Measurements from ENCODE around the gene FBXO7.
"Not testable (repeated sequence)": the region's sequence is repeated elsewhere in the genome, so short reads cannot be mapped to it uniquely, and the experiment has no call there.

FBXO7 gene

GRCh38 chr22:32476281-32477195 lies 1.9 kb downstream of the FBXO7 start:
- Histone ChIP-seq H3K9me3 (replicated peaks; ENCODE audit: insufficient read depth, low read length) (no peaks in the 10 kb centered on the region), H3K9me2 (replicated peaks; ENCODE audit: insufficient read depth, low read length) (no peaks in the 10 kb centered on the region), H4K20me1 (ENCODE audit: insufficient read depth, low read length) (peaks cover 35% of the 10 kb centered on the region), H3K36me3 (replicated peaks; ENCODE audit: insufficient read depth, low read length) (no peaks in the 10 kb centered on the region), H3K4me2 (ENCODE audit: low read depth, low read length) (peak overlapping the region; percentile 68), H3K9ac (ENCODE audit: low read length) (peak overlapping the region; percentile 93), H3K4me3 (ENCODE audit: low read length) (peak overlapping the region; percentile 94), H2AFZ (ENCODE audit: low read length) (no peak overlapping the region), H3K27me3 (replicated peaks; ENCODE audit: insufficient read depth, low read length) (no peaks in the 10 kb centered on the region), H3F3A (ENCODE audit: insufficient read depth, low read length) (peaks cover 20% of the 10 kb centered on the region), H3K4me1 (ENCODE audit: low read length) (peaks cover 20% of the 10 kb centered on the region), H3K27ac (ENCODE audit: low read length) (peak overlapping the region; percentile 88; the same call in 1 of the 2 replicates), H3K79me2 (ENCODE audit: low read length) (peaks cover 71% of the 10 kb centered on the region)
- DNase-seq: peak; percentile 55
- TF ChIP-seq EZH2 (optimal IDR thresholded peaks at IDR 0.05; ENCODE audit: low read depth, low read length): no peak
- no peak for TF ChIP-seq EZH2phosphoT487 (IDR thresholded peaks at IDR 0.05; ENCODE audit: low read length)
- TF ChIP-seq CTCF (IDR thresholded peaks at IDR 0.05; ENCODE audit: low read length): no peak

DNA sequence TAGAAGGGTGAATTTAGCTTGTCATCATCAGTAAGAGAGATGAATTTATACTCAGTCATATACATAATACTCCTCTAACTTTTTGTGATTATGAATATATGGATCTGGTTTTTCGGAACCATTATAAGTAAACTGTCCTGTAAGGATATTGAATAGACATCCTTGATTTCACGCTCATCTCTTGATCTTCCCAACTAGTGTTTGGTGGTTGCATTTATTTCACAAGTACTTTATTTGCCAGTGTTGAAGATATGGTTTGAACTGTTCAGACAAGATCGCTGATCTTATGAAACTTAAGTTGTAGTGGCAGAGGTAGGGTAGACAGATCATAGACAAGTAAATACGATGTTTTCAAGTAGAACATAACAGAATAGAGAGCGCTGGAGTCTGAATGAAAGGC lies 3.0 kb downstream of the FBXO7 start:
- no peaks in the 10 kb centered on the region for H3K9me3 ChIP-seq (replicated peaks; ENCODE audit: insufficient read depth, low read length)
- H3K9me2 ChIP-seq (replicated peaks; ENCODE audit: insufficient read depth, low read length): no peaks in the 10 kb centered on the region
- peaks cover 20% of the 10 kb centered on the region for H3F3A ChIP-seq (ENCODE audit: insufficient read depth, low read length)
- no peaks in the 10 kb centered on the region for H3K27me3 ChIP-seq (replicated peaks; ENCODE audit: insufficient read depth, low read length)
- peaks cover 36% of the 10 kb centered on the region for H4K20me1 ChIP-seq (ENCODE audit: insufficient read depth, low read length)
- no peak overlapping the region for H2AFZ ChIP-seq (ENCODE audit: low read length)
- no peak for DNase-seq
- H3K4me2 ChIP-seq (ENCODE audit: low read depth, low read length): no peak overlapping the region
- H3K36me3 ChIP-seq (replicated peaks; ENCODE audit: insufficient read depth, low read length): no peaks in the 10 kb centered on the region
- TF ChIP-seq EZH2phosphoT487 (IDR thresholded peaks at IDR 0.05; ENCODE audit: low read length): no peak
- TF ChIP-seq CTCF (IDR thresholded peaks at IDR 0.05; ENCODE audit: low read length): no peak
- no peak for TF ChIP-seq EZH2 (optimal IDR thresholded peaks at IDR 0.05; ENCODE audit: low read depth, low read length)
- no peak overlapping the region for H3K4me3 ChIP-seq (ENCODE audit: low read length)
- H3K79me2 ChIP-seq (ENCODE audit: low read length): peaks cover 81% of the 10 kb centered on the region
- peaks cover 20% of the 10 kb centered on the region for H3K4me1 ChIP-seq (ENCODE audit: low read length)
- no peak overlapping the region for H3K9ac ChIP-seq (ENCODE audit: low read length)
- H3K27ac ChIP-seq (ENCODE audit: low read length): no peak overlapping the region

- Histone ChIP-seq H4K20me1 (ENCODE audit: insufficient read depth, low read length) (peaks cover 42% of the 10 kb centered on the region), H3F3A (ENCODE audit: insufficient read depth, low read length) (peaks cover 18% of the 10 kb centered on the region), H3K4me1 (ENCODE audit: low read length) (peaks cover 15% of the 10 kb centered on the region), H3K79me2 (ENCODE audit: low read length) (peaks cover 91% of the 10 kb centered on the region)
- H3K9ac ChIP-seq (ENCODE audit: low read length); H3K9me3 ChIP-seq (replicated peaks; ENCODE audit: insufficient read depth, low read length); H3K27ac ChIP-seq (ENCODE audit: low read length); H3K4me3 ChIP-seq (ENCODE audit: low read length); DNase-seq; H3K4me2 ChIP-seq (ENCODE audit: low read depth, low read length); H2AFZ ChIP-seq (ENCODE audit: low read length); H3K27me3 ChIP-seq (replicated peaks; ENCODE audit: insufficient read depth, low read length); H3K9me2 ChIP-seq (replicated peaks; ENCODE audit: insufficient read depth, low read length); H3K36me3 ChIP-seq (replicated peaks; ENCODE audit: insufficient read depth, low read length): not testable (repeated sequence)
Observed at GRCh38 chr22:32478552-32478951, 3.9 kb downstream of the FBXO7 start.

- H3K4me3 ChIP-seq (ENCODE audit: low read length): no peak overlapping the region
- H3K27ac ChIP-seq (ENCODE audit: low read length): no peak overlapping the region
- peaks cover 45% of the 10 kb centered on the region for H4K20me1 ChIP-seq (ENCODE audit: insufficient read depth, low read length)
- 0 out of 2 replicates have a peak, but pooled peaks cover 3% of the 10 kb centered on the region for H3K36me3 ChIP-seq (replicated peaks; ENCODE audit: insufficient read depth, low read length)
- peaks cover 11% of the 10 kb centered on the region for H3K4me1 ChIP-seq (ENCODE audit: low read length)
- no peak overlapping the region for H3K4me2 ChIP-seq (ENCODE audit: low read depth, low read length)
- TF ChIP-seq CTCF (IDR thresholded peaks at IDR 0.05; ENCODE audit: low read length) (no peak), EZH2phosphoT487 (IDR thresholded peaks at IDR 0.05; ENCODE audit: low read length) (no peak), EZH2 (optimal IDR thresholded peaks at IDR 0.05; ENCODE audit: low read depth, low read length) (no peak)
- no peak overlapping the region for H2AFZ ChIP-seq (ENCODE audit: low read length)
- no peaks in the 10 kb centered on the region for H3K9me3 ChIP-seq (replicated peaks; ENCODE audit: insufficient read depth, low read length)
- DNase-seq: no peak
- no peaks in the 10 kb centered on the region for H3K27me3 ChIP-seq (replicated peaks; ENCODE audit: insufficient read depth, low read length)
- H3K9ac ChIP-seq (ENCODE audit: low read length): no peak overlapping the region
- peaks cover 95% of the 10 kb centered on the region for H3K79me2 ChIP-seq (ENCODE audit: low read length)
- no peaks in the 10 kb centered on the region for H3K9me2 ChIP-seq (replicated peaks; ENCODE audit: insufficient read depth, low read length)
- H3F3A ChIP-seq (ENCODE audit: insufficient read depth, low read length): peaks cover 15% of the 10 kb centered on the region
Observed at GRCh38 chr22:32478994-32479393, 4.4 kb downstream of the FBXO7 start.

Measured in MM.1S (cell line).